Body of pancreas (tissue), 4 donors: Measurements from ENCODE around the gene KLHL18. TPM values are rescaled to one million over a fixed set of nuclear protein-coding genes. Genes with fewer than 3 reads are reported as not detected.

ENCODE experiments used
- ATAC-seq: fragments of 150-250 bp; one replicate; pipeline ENCODE4 v1.9.1; 2016
- DNase-seq, 4 donors: peaks; one replicate each; pipeline ENCODE4 v3.0.0-alpha.2; 2019
- H3K27ac ChIP-seq, 4 donors: fragments of 200-600 bp; sonication (generic); 1 replicate in 3 of 4; 2 replicates in 1 of 4; pipeline versions ENCODE4 v1.5.1 to v1.6.1; 2016 to 2019; ENCODE audit warnings: mild to moderate bottlenecking in 1 of 4, mixed read lengths in 1 of 4, moderate library complexity in 1 of 4
- H3K27me3 ChIP-seq, 2 donors: fragments of 200-600 bp; sonication (generic); one replicate each; pipeline ENCODE4 v1.6.0; 2016; ENCODE audit warnings: mild to moderate bottlenecking in 1 of 2
- H3K36me3 ChIP-seq, 2 donors: fragments of 200-600 bp; sonication (generic); replicated peaks in 1 of 2; 2 replicates each; pipeline ENCODE4 v1.5.1; 2016; ENCODE audit warnings: low read depth in 2 of 2; ENCODE audit not compliant: insufficient read depth in 1 of 2
- H3K4me1 ChIP-seq: fragments of 200-600 bp; sonication (generic); one replicate; pipeline ENCODE4 v1.6.0; 2016
- H3K4me3 ChIP-seq, 2 donors: fragments of 200-600 bp; sonication (generic); 1 replicate in 1 of 2; 2 replicates in 1 of 2; pipeline ENCODE4 v1.5.1; 2016 to 2019
- H3K9me3 ChIP-seq, 3 donors: fragments of 200-600 bp; sonication (generic); 1 replicate in 2 of 3; 2 replicates in 1 of 3; pipeline ENCODE4 v1.5.1; 2016
- CTCF ChIP-seq, 7 experiments: fragments of 450-650 bp in 4 of 7; fragments of 200-600 bp in 3 of 7; sonication (generic) in 3 of 7; IDR thresholded peaks; one replicate each; pipeline ENCODE4 v1.5.1; 2016 to 2019; ENCODE audit warnings: antibody characterized with exemption in 7 of 7
- POLR2A ChIP-seq, 3 donors: fragments of 450-650 bp; IDR thresholded peaks; one replicate each; pipeline ENCODE4 v1.6.1; 2016; ENCODE audit warnings: antibody characterized with exemption in 3 of 3, mild to moderate bottlenecking in 2 of 3
- WGBS, 2 donors: methylation state at CpG; one replicate each; pipeline ENCODE4 v1.1.5; 2017; 5-methylcytosine and 5-hydroxymethylcytosine counted together
- intact Hi-C: fragments of 100-400 bp; cut with DNase I; formaldehyde crosslinking; loops from one replicate; pipeline ENCODE4 v1.15.1; 2023
- small RNA-seq: library from RNA; depleted of rRNA; stranded (forward); fragments of <200 nt; gene quantifications from one replicate; pipeline ENCODE3, GENCODE V24; 2016
- total RNA-seq, 2 donors: library from RNA; depleted of rRNA; stranded (reverse); fragments of >200 nt; gene quantifications; one replicate each; pipeline ENCODE4 v1.1.0, GENCODE V29; 2016

Gene KLHL18
- total RNA-seq, 2 donors from 2014 or later = 7.3 to 8.6 TPM

GRCh38 chr3:47392933-47393332 lies 110.2 kb downstream of the KLHL18 start:
- Histone ChIP-seq H3K4me1 (peaks cover 34% of the 10 kb centered on the region), H3K4me3 (no peak overlapping the region), H3K36me3 (peaks cover 0 to 1% of the 10 kb centered on the region in 2 donors), H3K9me3 (no peaks in the 10 kb centered on the region), H3K27me3 (no peaks in the 10 kb centered on the region), H3K27ac (peak overlapping the region in 1 of 4 donors; percentile 77)
- DNase-seq (no peak), ATAC-seq (no peak)
- 90 to 91% methylated on average over 3 of the region's 3 CpGs for WGBS, 2 donors
- TF ChIP-seq CTCF (IDR thresholded peaks at IDR 0.05) = no peak
- TF ChIP-seq POLR2A (IDR thresholded peaks at IDR 0.05) = no peak
- intact Hi-C loops = no loop called here

- H3K36me3 ChIP-seq = peaks cover 0 to 2% of the 10 kb centered on the region in 2 donors
- intact Hi-C loops = no loop called here
- TF ChIP-seq CTCF (IDR thresholded peaks at IDR 0.05) (peak in 2 of 7 experiments; percentile 22 to 29), POLR2A (IDR thresholded peaks at IDR 0.05) (no peak)
- H3K9me3 ChIP-seq = no peaks in the 10 kb centered on the region
- H3K4me3 ChIP-seq = no peak overlapping the region
- H3K27ac ChIP-seq = peak overlapping the region; percentile 44 to 77 (median 62)
- ATAC-seq = peak; percentile 69
- peaks cover 34% of the 10 kb centered on the region for H3K4me1 ChIP-seq
- no peaks in the 10 kb centered on the region for H3K27me3 ChIP-seq
- 15 to 29% methylated on average over 8 of the region's 8 CpGs for WGBS, 2 donors
- DNase-seq = no peak
Measured at GRCh38 chr3:47394140-47394870, 111.6 kb downstream of the KLHL18 start.

GRCh38 chr3:47394881-47395280 lies 112.1 kb downstream of the KLHL18 start:
- WGBS, 2 donors = 70 to 77% methylated on average over 3 of the region's 3 CpGs
- no peak for DNase-seq

More at GRCh38 chr3:47394881-47395280, 112.1 kb downstream of the KLHL18 start:
- ATAC-seq = no peak
- intact Hi-C loops = no loop called here
- no peak overlapping the region for H3K4me3 ChIP-seq
- H3K9me3 ChIP-seq = no peaks in the 10 kb centered on the region
- no peaks in the 10 kb centered on the region for H3K27me3 ChIP-seq
- H3K36me3 ChIP-seq = peaks cover 0 to 4% of the 10 kb centered on the region in 2 donors
- peaks cover 34% of the 10 kb centered on the region for H3K4me1 ChIP-seq
- TF ChIP-seq POLR2A (IDR thresholded peaks at IDR 0.05) (no peak), CTCF (IDR thresholded peaks at IDR 0.05) (no peak)
- peak overlapping the region in 3 of 4 donors; percentile 44 to 77 (median 76) for H3K27ac ChIP-seq

Small RNAs within 50 kb of the gene (small RNA-seq; reads per million reads assigned to genes)
- not detected for gene SNORD13P3

Other genes with a start within 250 kb of the KLHL18 start
- 10 to 100 TPM; 49.5 to 70.2 TPM for gene SETD2, start 118.8 kb upstream of the KLHL18 start, total RNA-seq
- 1 to 10 TPM; 5.6 to 8.0 TPM for gene KIF9, start 145 bp upstream of the KLHL18 start, total RNA-seq
- gene PTPN23, start 98.1 kb downstream of the KLHL18 start, total RNA-seq = 100 to 1,000 TPM in 1 of 2 donors, 10 to 100 TPM in 1; 28.5 to 301 TPM
- gene SCAP, start 193.0 kb downstream of the KLHL18 start, total RNA-seq = 100 to 1,000 TPM in 1 of 2 donors, 10 to 100 TPM in 1; 56.6 to 122 TPM
- 10 to 100 TPM; 13.7 to 22.7 TPM for gene ELP6, start 230.8 kb downstream of the KLHL18 start, total RNA-seq